HepG2 (cell line): ENCODE data around the gene HFM1. TPM values are rescaled to one million over a fixed set of nuclear protein-coding genes. Genes with fewer than 3 reads are reported as not detected.

Source experiments
- polyA plus RNA-seq, 8 experiments: library from polyadenylated mRNA; depleted of rRNA in 3 of 8; stranded (reverse) in 7 of 8; unstranded in 1 of 8; fragments of >200 nt; fragmentation: Illumina TruSeq in 4 of 8; extraction: Trizol in 4 of 8; gene quantifications; 2 replicates each; pipeline versions ENCODE4 v1.2.1 to v1.2.3, GENCODE V29; 2011 to 2016; ENCODE audit warnings: low read depth in 4 of 8, missing spikeins in 1 of 8, mixed read lengths in 1 of 8; ENCODE audit not compliant: insufficient read depth in 1 of 8
- small RNA-seq, 3 experiments: library from RNA; depleted of rRNA; stranded (forward); fragments of <200 nt; gene quantifications; one replicate each; pipeline ENCODE3, GENCODE V24; 2012; ENCODE audit warnings: low read depth in 2 of 3, low replicate concordance in 1 of 3; ENCODE audit not compliant: insufficient read length in 3 of 3, insufficient read depth in 2 of 3
- total RNA-seq, 5 experiments: library from RNA; depleted of rRNA; stranded (reverse); fragments of >200 nt; fragmentation: Illumina TruSeq; extraction: Trizol; gene quantifications; 2 replicates each; pipeline ENCODE4 v1.2.3, GENCODE V29; 2016; ENCODE audit warnings: low read depth in 1 of 5

The HFM1 gene
- total and polyA plus RNA-seq, 2 of the 13 experiments (the other 11 are each of a cell fraction or from before 2014, with no cell fraction given) = 0.29 to 1.4 TPM

Small RNA genes lying within 50 kb of the gene (small RNA-seq; reads per million reads assigned to genes)
- gene RF00019 = 0 reads per million in 3 experiments

Other genes starting within 250 kb of the HFM1 start
- 12.6 and 19.2 TPM in 2 replicates for gene CDC7, start 96.0 kb upstream of the HFM1 start, total RNA-seq (2016; rRNA removed; fragmentation: Illumina TruSeq; extraction: Trizol)
- gene CDC7, start 96.0 kb upstream of the HFM1 start, polyA plus RNA-seq (2011; rRNA removed) = 2.3 and 2.5 TPM in 2 replicates